IPS DF 19.7 (cell line): ENCODE results near the gene MYDGF.

Source experiments
- DNase-seq: peaks from one replicate; pipeline ENCODE4 v3.0.0-alpha.2; 2013; ENCODE audit warnings: low read depth, low spot score

Gene MYDGF

GRCh38 chr19:4641132-4641531, 29.0 kb downstream of the MYDGF start:
- DNase-seq, result no peak

DNA sequence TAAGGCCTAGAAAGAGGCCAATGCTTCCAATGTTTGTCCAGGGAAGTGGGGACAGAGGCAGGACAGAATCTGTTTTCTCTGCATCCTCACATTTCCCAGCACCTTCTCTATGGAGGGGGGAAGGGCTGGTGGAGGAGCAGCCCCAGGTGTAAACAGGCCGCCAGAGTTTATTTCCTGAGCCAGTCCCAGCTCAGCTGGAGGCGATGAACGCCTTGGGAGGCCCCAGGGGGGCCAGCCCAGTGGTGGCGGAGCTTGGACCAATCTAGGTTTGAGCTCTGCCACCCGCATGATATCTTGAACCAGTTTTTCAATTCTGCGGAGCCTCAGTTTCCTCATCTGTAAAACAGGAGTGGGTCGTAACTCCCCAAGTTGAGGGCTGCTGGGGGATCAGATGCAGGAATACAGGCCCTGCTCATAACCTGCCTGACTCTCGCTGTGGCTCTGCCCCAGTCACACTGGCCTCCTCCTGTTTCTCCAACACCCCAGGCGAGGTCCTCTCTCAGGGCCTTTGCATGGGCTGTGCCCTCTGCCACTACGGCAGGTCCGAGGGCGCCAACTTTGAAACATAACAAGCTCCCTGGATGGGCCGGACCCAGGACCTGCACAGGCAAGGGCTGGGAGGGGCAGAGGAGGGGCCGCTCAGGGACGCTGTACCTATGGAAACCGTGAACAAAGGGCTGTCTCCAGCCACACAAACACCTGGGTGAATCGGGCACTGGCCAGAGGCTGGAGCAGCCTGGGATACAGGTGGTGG, 29.7 kb downstream of the MYDGF start:
- DNase-seq, result no peak

GRCh38 chr19:4639531-4640246, 30.5 kb downstream of the MYDGF start:
- no peak for DNase-seq

DNA sequence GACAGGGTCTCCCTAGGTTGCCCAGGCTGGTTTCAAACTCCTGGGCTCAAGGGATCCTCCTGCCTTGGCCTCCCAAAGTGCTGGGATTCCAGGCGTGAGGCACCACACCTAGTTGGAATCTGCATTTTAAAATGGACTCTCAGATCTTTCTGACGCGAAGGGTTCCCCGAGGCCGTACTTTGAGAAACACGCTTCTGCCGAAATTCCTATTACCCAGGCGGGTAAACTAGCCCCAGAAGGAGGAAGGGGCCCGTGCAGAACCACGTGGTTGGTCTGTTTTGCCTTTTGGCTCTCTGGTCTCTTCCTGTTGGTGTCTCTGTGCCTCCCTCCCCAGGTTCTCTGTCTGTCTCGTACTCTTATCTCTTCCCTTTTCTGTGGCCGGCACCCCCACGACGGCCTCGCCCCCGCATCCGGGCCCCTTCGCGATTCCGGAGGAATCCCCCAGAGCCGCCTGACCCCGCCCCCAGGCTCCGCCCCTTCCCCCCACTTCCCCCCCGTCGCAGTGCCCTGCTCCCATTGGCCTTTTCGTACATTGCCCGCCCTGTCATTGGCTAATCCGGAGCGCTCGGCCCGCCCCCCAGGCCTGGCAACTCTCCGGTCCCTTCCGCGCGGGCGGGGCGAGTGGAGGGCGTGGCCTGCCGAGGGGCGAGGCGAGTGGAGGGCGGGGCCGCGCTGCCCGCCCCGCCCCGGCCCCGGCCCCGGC, 31.2 kb downstream of the MYDGF start, which contains the start of gene TNFAIP8L1:
Gene TNFAIP8L1, plus strand, starts transcription at position 689 of the 703 bp plus-strand sequence. CDS start 12,354 bp downstream, outside the sequence.
- no peak for DNase-seq

DNA sequence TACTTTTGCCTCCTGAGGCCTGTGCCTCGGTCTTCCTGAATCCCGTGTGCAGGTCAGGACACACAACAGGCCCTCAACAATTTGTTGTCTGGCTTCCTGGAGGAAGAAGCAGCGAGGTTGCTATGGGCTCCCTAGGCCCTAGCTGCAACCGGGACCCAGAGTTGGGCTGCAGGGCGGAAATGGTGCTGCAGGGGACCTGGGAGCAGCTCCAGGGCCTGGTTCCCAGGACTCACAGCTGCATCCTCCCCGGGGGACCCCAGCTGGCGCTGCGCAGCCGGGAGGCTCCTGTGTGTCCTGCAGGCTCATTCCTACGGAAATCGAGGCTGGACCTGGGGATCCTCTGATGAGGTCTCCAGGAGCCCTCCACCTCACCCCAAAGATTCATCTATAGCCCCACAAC, 31.8 kb downstream of the MYDGF start:
- no peak for DNase-seq

DNA sequence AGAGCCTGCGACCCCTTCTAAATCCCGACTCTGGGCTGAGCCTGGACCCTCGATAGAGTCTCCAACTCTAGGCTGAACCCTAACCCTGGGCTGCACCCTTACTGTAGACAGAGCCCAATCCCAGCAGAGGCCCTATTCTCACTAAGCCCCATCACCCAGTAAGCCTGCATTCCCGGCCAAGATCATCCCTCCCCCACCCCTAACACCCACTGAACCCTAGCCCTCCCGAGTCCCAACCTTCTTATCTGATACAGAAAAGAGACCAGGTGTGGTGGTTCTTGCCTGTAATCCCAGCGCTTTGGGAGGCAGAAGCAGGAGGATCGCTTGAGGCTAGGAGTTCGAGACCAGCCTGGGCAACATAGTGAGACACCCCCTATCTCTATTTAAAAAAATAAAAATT, 33.4 kb downstream of the MYDGF start:
- DNase-seq, result no peak

- no peak for DNase-seq
Observed at GRCh38 chr19:4636151-4636717, 33.9 kb downstream of the MYDGF start.

GRCh38 chr19:4635754-4636116, 34.4 kb downstream of the MYDGF start:
- DNase-seq, result no peak

DNA sequence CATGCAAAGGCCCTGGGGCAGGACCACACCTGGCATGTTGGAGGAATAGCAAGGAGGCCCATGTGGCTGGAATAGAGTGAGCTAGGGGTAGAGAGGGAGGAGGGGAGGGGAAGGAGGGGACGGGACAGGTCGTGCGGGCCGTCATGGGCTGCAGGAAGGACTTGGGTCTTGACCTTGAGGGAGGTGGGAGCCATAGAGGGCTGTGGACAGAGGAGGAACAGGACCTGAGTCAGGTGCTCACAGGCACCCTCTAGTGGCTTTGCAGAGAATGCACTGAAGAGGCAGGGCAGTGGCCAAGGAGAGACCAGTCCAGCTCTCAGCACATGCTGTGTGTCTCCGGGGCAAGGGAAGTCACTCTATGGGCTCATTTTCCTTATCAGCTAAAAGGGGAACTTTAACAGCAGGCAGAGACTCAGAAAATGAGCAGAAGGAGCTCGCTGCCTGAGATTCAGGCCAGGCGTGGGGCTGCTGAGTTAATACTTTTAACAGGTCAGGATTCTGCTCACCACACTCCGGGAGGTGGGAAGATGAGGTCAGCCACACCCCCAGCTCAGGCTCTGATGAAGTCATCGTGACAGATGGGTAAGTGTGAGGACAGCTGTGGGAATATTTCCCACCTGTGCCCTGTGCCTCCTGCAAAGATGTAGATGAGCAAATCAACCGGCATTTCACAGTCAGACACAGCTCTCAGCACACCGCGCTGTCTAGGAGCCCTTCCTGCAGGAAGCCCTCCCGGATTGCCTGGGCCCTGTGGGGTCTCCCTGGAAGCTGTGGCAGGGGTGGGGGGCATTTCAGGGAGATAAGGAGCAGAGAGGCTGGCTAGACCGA, 36.8 kb downstream of the MYDGF start:
- no peak for DNase-seq

GRCh38 chr19:4624733-4625362, 45.3 kb downstream of the MYDGF start:
- DNase-seq, result no peak

- DNase-seq, result no peak
Observed at GRCh38 chr19:4624301-4624700, 45.8 kb downstream of the MYDGF start.

DNA sequence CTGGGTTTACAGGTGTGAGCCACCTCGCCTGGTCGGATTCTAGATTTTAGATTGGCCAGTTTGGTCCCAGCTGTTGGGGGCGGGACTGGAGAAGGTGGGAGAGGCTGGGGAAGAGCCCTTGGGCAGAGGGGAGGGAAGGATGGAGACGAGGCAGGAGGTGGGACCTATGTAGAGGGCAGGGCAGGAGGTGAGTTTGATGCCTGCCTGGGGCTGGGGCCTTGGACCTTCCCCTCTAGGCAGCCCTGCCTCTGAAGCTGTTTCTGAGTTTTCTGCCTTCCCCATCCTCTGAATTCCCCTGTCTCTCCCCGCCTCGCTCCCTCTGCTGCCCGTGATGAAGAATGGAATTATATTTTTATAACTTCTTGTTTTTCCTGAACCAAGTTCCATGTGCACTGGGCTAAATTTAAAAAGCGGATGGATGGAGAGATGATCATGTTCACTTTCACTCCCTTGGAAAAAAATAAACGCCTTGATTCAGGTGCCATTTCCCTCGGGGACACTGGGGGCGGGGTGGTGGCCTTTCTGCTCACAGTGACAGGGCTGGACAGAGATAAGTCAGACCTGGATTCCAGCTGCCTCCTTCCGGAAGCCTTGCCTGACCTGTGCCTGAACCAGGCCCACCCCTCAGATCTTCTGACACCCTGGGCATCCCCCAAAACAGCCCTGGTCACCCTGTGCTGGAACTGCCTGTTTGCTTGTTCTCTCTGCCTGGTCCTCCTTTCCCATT, 47.3 kb downstream of the MYDGF start:
- DNase-seq, result no peak

DNA sequence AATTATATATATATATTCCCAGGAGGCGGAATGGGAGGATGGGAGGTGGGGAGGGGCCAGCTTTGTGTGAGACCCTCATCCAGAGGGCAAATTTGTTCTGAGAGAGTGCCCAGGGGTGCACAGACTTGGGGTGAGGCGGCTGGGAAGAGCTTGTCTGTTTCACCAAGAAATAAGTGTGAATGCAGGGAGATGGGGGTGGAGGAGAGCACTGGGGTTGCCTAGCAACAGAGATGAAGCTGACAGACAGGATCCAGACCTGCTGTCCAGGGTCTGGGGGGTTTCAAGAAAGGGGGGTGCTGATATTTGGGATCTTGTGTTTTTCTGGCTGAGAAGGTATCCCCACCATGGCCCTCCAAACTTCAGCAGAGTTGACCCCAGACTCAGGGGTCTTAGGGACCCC, 49.5 kb downstream of the MYDGF start:
- no peak for DNase-seq

DNA sequence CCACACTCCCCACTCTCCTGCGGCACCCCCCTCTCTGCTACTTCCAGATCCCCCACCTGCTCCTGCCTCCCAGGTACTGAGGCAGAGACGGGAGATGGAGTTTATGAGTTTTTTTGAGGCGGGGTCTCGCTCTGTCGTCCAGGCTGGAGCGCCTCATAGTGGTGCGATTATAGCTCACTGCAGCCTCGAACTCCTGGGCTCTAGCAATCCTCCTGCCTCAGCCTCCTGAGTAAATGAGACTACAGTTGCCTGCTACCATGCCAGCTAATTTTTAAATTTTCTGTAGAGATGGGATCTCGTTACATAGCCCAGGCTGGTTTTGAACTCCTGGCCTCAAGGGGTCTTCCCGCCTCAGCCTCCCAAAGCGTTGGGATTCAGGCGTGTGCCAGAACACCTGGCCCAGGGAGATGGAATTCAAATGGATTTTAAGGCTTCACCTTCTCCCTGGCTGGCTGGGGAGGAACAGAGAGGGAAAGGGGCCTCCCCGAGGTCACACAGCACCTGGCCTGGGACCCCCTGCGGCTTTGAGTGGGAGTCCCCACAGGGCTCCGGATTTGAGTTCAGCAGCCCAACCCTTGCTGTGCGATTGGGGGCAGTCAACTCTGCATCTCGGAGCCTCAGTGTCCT, 50.4 kb downstream of the MYDGF start:
- no peak for DNase-seq

DNA sequence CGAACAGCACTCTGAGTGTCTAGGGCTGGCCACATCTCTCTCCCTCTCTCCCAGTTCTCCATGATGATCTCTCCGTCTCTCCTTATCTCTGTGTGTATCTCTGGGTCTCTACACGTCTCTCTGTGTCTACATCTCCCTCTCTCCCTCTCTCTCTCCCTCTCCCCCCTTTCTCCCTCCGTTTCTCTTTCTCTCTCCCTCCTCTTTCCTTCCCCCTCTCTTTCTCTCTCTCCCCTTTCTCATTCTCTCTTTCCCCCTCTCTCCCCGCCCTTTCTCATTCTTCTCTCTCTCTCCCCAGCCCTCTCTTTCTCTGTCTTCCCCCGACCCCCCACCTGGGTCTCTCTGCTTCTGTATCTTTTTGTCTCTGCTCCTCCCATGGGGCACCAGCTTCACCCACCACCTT, 52.1 kb downstream of the MYDGF start:
- no peak for DNase-seq

GRCh38 chr19:4613254-4613751, 56.8 kb downstream of the MYDGF start:
- DNase-seq, result no peak

GRCh38 chr19:4609878-4610511, 60.1 kb downstream of the MYDGF start:
- no peak for DNase-seq
